GM23338 (cell line): ENCODE measurements around the gene PALLD. TPM values are rescaled to one million over a fixed set of nuclear protein-coding genes. Genes with fewer than 3 reads are reported as not detected.

Experiments used
- ATAC-seq: fragments of 200-7000 bp; cut with Tn5 transposase; 3 replicates; pipeline ENCODE4 v1.9.1; 2020
- DNase-seq: peaks from one replicate; pipeline ENCODE4 v3.0.0-alpha.2; 2015; ENCODE audit warnings: low spot score
- H2AFZ ChIP-seq: fragments of 200-600 bp; sonication (generic); 2 replicates; pipeline ENCODE4 v1.8.0; 2016; ENCODE audit warnings: antibody characterized with exemption, mild to moderate bottlenecking, moderate library complexity
- H3F3A ChIP-seq: fragments of 200-600 bp; sonication (generic); replicated peaks from 2 replicates; pipeline ENCODE4 v1.8.0; 2017; ENCODE audit warnings: antibody characterized with exemption, mixed run types, low read depth
- H3K27ac ChIP-seq: fragments of 200-600 bp; sonication (generic); 2 replicates; pipeline ENCODE4 v1.6.1; 2016; ENCODE audit warnings: low read depth
- H3K27me3 ChIP-seq: fragments of 200-600 bp; sonication (generic); 2 replicates; pipeline ENCODE4 v1.8.0; 2016; ENCODE audit warnings: mild to moderate bottlenecking, mixed run types, moderate library complexity; ENCODE audit not compliant: insufficient read depth
- H3K36me3 ChIP-seq: fragments of 200-600 bp; sonication (generic); 2 replicates; pipeline ENCODE4 v1.8.0; 2016; ENCODE audit warnings: mild to moderate bottlenecking; ENCODE audit not compliant: insufficient read depth
- H3K4me1 ChIP-seq: fragments of 200-600 bp; sonication (generic); 2 replicates; pipeline ENCODE4 v1.8.0; 2016; ENCODE audit warnings: mild to moderate bottlenecking, moderate library complexity; ENCODE audit not compliant: insufficient read depth
- H3K4me2 ChIP-seq: fragments of 200-600 bp; sonication (generic); 2 replicates; pipeline ENCODE4 v1.7.1; 2017; ENCODE audit warnings: mixed run types
- H3K4me3 ChIP-seq: fragments of 200-600 bp; sonication (generic); 2 replicates; pipeline ENCODE4 v1.6.1; 2016; ENCODE audit warnings: mixed run types
- H3K79me2 ChIP-seq: fragments of 200-600 bp; sonication (generic); replicated peaks from 2 replicates; pipeline ENCODE4 v1.8.0; 2017; ENCODE audit warnings: mild to moderate bottlenecking; ENCODE audit not compliant: insufficient read depth
- H3K9me2 ChIP-seq: fragments of 200-600 bp; sonication (generic); 2 replicates; pipeline ENCODE4 v1.8.0; 2017; ENCODE audit not compliant: insufficient read depth
- H4K20me1 ChIP-seq: fragments of 200-600 bp; sonication (generic); replicated peaks from 2 replicates; pipeline ENCODE4 v1.8.0; 2017; ENCODE audit warnings: mild to moderate bottlenecking; ENCODE audit not compliant: insufficient read depth
- H3K27ac Mint-ChIP-seq: 2 replicates; pipeline ENCODE4 v1.8.0; 2020; ENCODE audit warnings: inconsistent platforms, mild to moderate bottlenecking, moderate library complexity, mixed read lengths
- H3K27me3 Mint-ChIP-seq: 3 replicates; pipeline ENCODE4 v1.8.0; 2022; ENCODE audit warnings: low read depth, mild to moderate bottlenecking, moderate library complexity, mixed read lengths, inconsistent platforms; ENCODE audit not compliant: insufficient read depth, poor library complexity
- H3K36me3 Mint-ChIP-seq: 3 replicates; pipeline ENCODE4 v1.8.0; 2021; ENCODE audit warnings: low read depth, mild to moderate bottlenecking, inconsistent platforms, moderate library complexity, mixed read lengths
- H3K4me1 Mint-ChIP-seq: 3 replicates; pipeline ENCODE4 v1.8.0; 2020; ENCODE audit warnings: mild to moderate bottlenecking, inconsistent platforms, mixed read lengths
- H3K4me3 Mint-ChIP-seq: 3 replicates; pipeline ENCODE4 v1.8.0; 2021; ENCODE audit warnings: moderate library complexity, mild to moderate bottlenecking, inconsistent platforms, mixed read lengths
- H3K9me3 Mint-ChIP-seq: 3 replicates; pipeline ENCODE4 v1.8.0; 2020; ENCODE audit warnings: moderate library complexity, mild to moderate bottlenecking, inconsistent platforms, mixed read lengths
- ETS1 ChIP-seq: IDR thresholded peaks from 2 replicates; pipeline ENCODE4 v1.6.1; 2016; ENCODE audit warnings: antibody characterized with exemption
- EZH2 ChIP-seq: fragments of 200-600 bp; sonication (generic); IDR thresholded peaks from one replicate; pipeline ENCODE4 v1.8.0; 2017; ENCODE audit warnings: antibody characterized with exemption, mild to moderate bottlenecking, low read depth; ENCODE audit not compliant: unreplicated experiment
- JUNB ChIP-seq: IDR thresholded peaks from one replicate; pipeline ENCODE4 v1.6.1; 2016; ENCODE audit warnings: antibody characterized with exemption; ENCODE audit not compliant: unreplicated experiment
- polyA plus RNA-seq: library from polyadenylated mRNA; unstranded; fragments of >200 nt; fragmentation: Nextera tagmentation; extraction: Ambion mirVana; gene quantifications from 2 replicates; pipeline ENCODE4 v1.2.1, GENCODE V29; 2016
- total RNA-seq: library from RNA; depleted of rRNA; stranded (reverse); fragments of >200 nt; shearing (Covaris generic); gene quantifications from 2 replicates; pipeline ENCODE4 v1.2.3, GENCODE V29; 2014
- TF ChIP-seq, protein P1 (sequence below): fragments of 250-450 bp; sonication (Bioruptor Pico); IDR thresholded peaks from 2 replicates; pipeline ENCODE4 v1.5.0; 2020; ENCODE audit warnings: mild to moderate bottlenecking, moderate library complexity

The PALLD gene
- total and polyA plus RNA-seq, 2 experiments from 2014 or later: 13.1 to 30.2 TPM

GRCh38 chr4:168881781-168882420 is 385.0 kb downstream of the PALLD start:
- Histone ChIP-seq H3K79me2 (no peaks in the 10 kb centered on the region), H3F3A (no peaks in the 10 kb centered on the region), H3K4me1 (no peaks in the 10 kb centered on the region), H3K27me3 (peaks cover 23% of the 10 kb centered on the region), H3K27ac (no peak overlapping the region), H3K9me2 (no peaks in the 10 kb centered on the region), H3K4me3 (no peak overlapping the region), H4K20me1 (no peaks in the 10 kb centered on the region), H2AFZ (no peak overlapping the region), H3K4me2 (no peak overlapping the region), H3K36me3 (no peaks in the 10 kb centered on the region)
- Mint-ChIP-seq H3K9me3 (no peaks in the 10 kb centered on the region), H3K4me1 (peaks cover 7% of the 10 kb centered on the region; the same call in 2 of the 3 replicates), H3K27ac (no peak overlapping the region; the same call in 1 of the 2 replicates), H3K4me3 (no peak overlapping the region), H3K27me3 (peaks cover 5% of the 10 kb centered on the region), H3K36me3 (peaks cover 13% of the 10 kb centered on the region)
- ATAC-seq (no peak), DNase-seq (no peak)
- no peak for TF ChIP-seq ETS1
- no peak for TF ChIP-seq EZH2
- no peak for TF ChIP-seq JUNB
- TF ChIP-seq, protein P1, sequence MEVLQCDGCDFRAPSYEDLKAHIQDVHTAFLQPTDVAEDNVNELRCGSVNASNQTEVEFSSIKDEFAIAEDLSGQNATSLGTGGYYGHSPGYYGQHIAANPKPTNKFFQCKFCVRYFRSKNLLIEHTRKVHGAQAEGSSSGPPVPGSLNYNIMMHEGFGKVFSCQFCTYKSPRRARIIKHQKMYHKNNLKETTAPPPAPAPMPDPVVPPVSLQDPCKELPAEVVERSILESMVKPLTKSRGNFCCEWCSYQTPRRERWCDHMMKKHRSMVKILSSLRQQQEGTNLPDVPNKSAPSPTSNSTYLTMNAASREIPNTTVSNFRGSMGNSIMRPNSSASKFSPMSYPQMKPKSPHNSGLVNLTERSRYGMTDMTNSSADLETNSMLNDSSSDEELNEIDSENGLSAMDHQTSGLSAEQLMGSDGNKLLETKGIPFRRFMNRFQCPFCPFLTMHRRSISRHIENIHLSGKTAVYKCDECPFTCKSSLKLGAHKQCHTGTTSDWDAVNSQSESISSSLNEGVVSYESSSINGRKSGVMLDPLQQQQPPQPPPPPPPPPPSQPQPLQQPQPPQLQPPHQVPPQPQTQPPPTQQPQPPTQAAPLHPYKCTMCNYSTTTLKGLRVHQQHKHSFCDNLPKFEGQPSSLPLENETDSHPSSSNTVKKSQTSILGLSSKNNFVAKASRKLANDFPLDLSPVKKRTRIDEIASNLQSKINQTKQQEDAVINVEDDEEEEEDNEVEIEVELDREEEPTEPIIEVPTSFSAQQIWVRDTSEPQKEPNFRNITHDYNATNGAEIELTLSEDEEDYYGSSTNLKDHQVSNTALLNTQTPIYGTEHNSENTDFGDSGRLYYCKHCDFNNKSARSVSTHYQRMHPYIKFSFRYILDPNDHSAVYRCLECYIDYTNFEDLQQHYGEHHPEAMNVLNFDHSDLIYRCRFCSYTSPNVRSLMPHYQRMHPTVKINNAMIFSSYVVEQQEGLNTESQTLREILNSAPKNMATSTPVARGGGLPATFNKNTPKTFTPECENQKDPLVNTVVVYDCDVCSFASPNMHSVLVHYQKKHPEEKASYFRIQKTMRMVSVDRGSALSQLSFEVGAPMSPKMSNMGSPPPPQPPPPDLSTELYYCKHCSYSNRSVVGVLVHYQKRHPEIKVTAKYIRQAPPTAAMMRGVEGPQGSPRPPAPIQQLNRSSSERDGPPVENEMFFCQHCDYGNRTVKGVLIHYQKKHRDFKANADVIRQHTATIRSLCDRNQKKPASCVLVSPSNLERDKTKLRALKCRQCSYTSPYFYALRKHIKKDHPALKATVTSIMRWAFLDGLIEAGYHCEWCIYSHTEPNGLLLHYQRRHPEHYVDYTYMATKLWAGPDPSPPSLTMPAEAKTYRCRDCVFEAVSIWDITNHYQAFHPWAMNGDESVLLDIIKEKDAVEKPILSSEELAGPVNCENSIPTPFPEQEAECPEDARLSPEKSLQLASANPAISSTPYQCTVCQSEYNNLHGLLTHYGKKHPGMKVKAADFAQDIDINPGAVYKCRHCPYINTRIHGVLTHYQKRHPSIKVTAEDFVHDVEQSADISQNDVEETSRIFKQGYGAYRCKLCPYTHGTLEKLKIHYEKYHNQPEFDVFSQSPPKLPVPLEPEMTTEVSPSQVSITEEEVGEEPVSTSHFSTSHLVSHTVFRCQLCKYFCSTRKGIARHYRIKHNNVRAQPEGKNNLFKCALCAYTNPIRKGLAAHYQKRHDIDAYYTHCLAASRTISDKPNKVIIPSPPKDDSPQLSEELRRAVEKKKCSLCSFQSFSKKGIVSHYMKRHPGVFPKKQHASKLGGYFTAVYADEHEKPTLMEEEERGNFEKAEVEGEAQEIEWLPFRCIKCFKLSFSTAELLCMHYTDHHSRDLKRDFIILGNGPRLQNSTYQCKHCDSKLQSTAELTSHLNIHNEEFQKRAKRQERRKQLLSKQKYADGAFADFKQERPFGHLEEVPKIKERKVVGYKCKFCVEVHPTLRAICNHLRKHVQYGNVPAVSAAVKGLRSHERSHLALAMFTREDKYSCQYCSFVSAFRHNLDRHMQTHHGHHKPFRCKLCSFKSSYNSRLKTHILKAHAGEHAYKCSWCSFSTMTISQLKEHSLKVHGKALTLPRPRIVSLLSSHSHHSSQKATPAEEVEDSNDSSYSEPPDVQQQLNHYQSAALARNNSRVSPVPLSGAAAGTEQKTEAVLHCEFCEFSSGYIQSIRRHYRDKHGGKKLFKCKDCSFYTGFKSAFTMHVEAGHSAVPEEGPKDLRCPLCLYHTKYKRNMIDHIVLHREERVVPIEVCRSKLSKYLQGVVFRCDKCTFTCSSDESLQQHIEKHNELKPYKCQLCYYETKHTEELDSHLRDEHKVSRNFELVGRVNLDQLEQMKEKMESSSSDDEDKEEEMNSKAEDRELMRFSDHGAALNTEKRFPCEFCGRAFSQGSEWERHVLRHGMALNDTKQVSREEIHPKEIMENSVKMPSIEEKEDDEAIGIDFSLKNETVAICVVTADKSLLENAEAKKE (CRISPR knock-in tag): no peak
